HG02571 (cell line): ENCODE results near the gene PIP5K1B.
"Not testable (repeated sequence)": the region's sequence is repeated elsewhere in the genome, so short reads cannot be mapped to it uniquely, and the experiment has no call there.

ENCODE experiments used
- ATAC-seq: cut with Tn5 transposase; IDR thresholded peaks from one replicate; pipeline ENCODE4 v1.9.1; 2021; ENCODE audit warnings: mild to moderate bottlenecking, moderate library complexity; ENCODE audit not compliant: unreplicated experiment

The PIP5K1B gene

GRCh38 chr9:68704814-68705530 is at the start of gene PIP5K1B:
Gene PIP5K1B (plus strand): TSS chr9:68705240. CDS start chr9:68822615, 117,375 bp downstream.
- peak; percentile 70 for ATAC-seq

GRCh38 chr9:68664036-68664435 is 41.0 kb upstream of the PIP5K1B start:
- ATAC-seq = no peak

GRCh38 chr9:68668127-68668526 is 36.9 kb upstream of the PIP5K1B start:
- no peak for ATAC-seq

GRCh38 chr9:68669218-68669617 is 35.8 kb upstream of the PIP5K1B start:
- no peak for ATAC-seq

- ATAC-seq = no peak
Measured at GRCh38 chr9:68672215-68672614, 32.8 kb upstream of the PIP5K1B start.

GRCh38 chr9:68672625-68673024 is 32.4 kb upstream of the PIP5K1B start:
- ATAC-seq = no peak

- ATAC-seq = no peak
Measured at GRCh38 chr9:68678430-68678829, 26.6 kb upstream of the PIP5K1B start.

GRCh38 chr9:68683433-68683832 is 21.6 kb upstream of the PIP5K1B start:
- no peak for ATAC-seq

GRCh38 chr9:68685213-68685612 is 19.8 kb upstream of the PIP5K1B start:
- ATAC-seq = no peak

- no peak for ATAC-seq
Measured at GRCh38 chr9:68685770-68686169, 19.3 kb upstream of the PIP5K1B start.

- no peak for ATAC-seq
Measured at GRCh38 chr9:68690088-68690487, 15.0 kb upstream of the PIP5K1B start.

- no peak for ATAC-seq
Measured at GRCh38 chr9:68692519-68692918, 12.5 kb upstream of the PIP5K1B start.

GRCh38 chr9:68694125-68694524 is 10.9 kb upstream of the PIP5K1B start:
- ATAC-seq = no peak

GRCh38 chr9:68697851-68698250 is 7.2 kb upstream of the PIP5K1B start:
- no peak for ATAC-seq

GRCh38 chr9:68698943-68699509 is 6.0 kb upstream of the PIP5K1B start:
- no peak for ATAC-seq

- ATAC-seq = not testable (repeated sequence)
Measured at GRCh38 chr9:68699625-68700024, 5.4 kb upstream of the PIP5K1B start.

GRCh38 chr9:68702493-68702892 is 2.5 kb upstream of the PIP5K1B start:
- no peak for ATAC-seq

- no peak for ATAC-seq
Measured at GRCh38 chr9:68703672-68704071, 1.4 kb upstream of the PIP5K1B start.

GRCh38 chr9:68704498-68704813 is 584 bp upstream of the PIP5K1B start:
- no peak for ATAC-seq

GRCh38 chr9:68705531-68706362 is 707 bp downstream of the PIP5K1B start:
- ATAC-seq = peak; percentile 15

GRCh38 chr9:68706363-68707201 is 1.5 kb downstream of the PIP5K1B start:
- peak; percentile 33 for ATAC-seq
